ENCODE measurements around the gene ITGB3BP. TPM values are rescaled to one million over a fixed set of nuclear protein-coding genes. Genes with fewer than 3 reads are reported as not detected.

The ITGB3BP gene
- total RNA-seq, 2 donors from 2014 or later = 7.4 to 16.1 TPM

DNA sequence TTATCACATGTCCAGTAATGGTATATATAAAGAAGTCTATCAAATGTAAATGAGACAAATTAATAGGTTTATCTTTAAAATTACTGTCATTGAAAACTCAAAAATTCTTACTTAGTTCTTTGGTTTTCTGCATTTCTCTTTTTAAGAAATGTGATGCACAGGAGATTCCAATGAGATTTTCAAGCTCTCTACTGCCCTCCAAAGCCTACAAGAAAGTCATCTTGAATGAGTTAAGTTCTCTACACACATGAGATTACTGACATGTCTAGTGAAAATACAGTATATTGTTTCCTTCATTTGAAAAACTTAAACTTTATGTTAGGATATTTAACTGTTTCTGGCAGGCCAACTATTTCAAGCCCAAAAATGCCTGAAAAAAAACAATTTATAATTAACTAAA lies 68.8 kb downstream of the ITGB3BP start:
- Histone ChIP-seq H3K9me3 (no peaks in the 10 kb centered on the region), H3K4me3 (no peak overlapping the region), H3K36me3 (no peaks in the 10 kb centered on the region), H3K4me1 (replicated peaks) (no peaks in the 10 kb centered on the region), H3K27me3 (replicated peaks; ENCODE audit: insufficient read depth) (no peaks in the 10 kb centered on the region), H3K27ac (no peak overlapping the region)
- TF ChIP-seq POLR2AphosphoS5 (IDR thresholded peaks at IDR 0.05) = no peak
- TF ChIP-seq, protein P1, sequence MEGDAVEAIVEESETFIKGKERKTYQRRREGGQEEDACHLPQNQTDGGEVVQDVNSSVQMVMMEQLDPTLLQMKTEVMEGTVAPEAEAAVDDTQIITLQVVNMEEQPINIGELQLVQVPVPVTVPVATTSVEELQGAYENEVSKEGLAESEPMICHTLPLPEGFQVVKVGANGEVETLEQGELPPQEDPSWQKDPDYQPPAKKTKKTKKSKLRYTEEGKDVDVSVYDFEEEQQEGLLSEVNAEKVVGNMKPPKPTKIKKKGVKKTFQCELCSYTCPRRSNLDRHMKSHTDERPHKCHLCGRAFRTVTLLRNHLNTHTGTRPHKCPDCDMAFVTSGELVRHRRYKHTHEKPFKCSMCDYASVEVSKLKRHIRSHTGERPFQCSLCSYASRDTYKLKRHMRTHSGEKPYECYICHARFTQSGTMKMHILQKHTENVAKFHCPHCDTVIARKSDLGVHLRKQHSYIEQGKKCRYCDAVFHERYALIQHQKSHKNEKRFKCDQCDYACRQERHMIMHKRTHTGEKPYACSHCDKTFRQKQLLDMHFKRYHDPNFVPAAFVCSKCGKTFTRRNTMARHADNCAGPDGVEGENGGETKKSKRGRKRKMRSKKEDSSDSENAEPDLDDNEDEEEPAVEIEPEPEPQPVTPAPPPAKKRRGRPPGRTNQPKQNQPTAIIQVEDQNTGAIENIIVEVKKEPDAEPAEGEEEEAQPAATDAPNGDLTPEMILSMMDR (IDR thresholded peaks at IDR 0.05) = no peak
- TF ChIP-seq POLR2A (IDR thresholded peaks at IDR 0.05) = no peak
- DNase-seq (ENCODE audit: low spot score) = no peak
- intact Hi-C loops (cut with DNase I) = no loop called here

DNA sequence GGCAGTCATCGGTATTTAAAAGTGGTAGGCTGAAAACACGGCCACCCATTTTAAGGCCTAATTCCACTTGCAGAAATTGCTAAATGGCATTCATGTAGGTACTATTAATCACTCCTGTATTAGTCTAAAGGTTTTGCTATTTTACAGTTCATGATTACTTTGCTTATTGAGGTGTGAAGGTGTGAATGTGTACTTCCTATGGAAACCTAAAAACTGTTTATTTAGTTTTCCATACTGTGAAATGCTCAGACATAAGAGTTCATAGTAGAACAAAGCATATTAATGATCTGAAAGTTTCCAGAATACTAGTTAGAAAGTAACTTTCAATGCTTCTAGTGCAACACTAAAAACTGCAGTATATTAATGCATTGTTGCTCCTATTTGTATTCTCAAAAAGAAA lies 69.8 kb downstream of the ITGB3BP start:
- intact Hi-C loops (cut with DNase I) = no loop called here
- H3K27me3 ChIP-seq (replicated peaks; ENCODE audit: insufficient read depth) = no peaks in the 10 kb centered on the region
- H3K9me3 ChIP-seq = no peaks in the 10 kb centered on the region
- no peak for DNase-seq (ENCODE audit: low spot score)
- no peak overlapping the region for H3K4me3 ChIP-seq
- 97% methylated on average over 2 of the region's 2 CpGs for WGBS
- H3K27ac ChIP-seq = no peak overlapping the region
- no peaks in the 10 kb centered on the region for H3K4me1 ChIP-seq (replicated peaks)
- no peak for TF ChIP-seq POLR2A (IDR thresholded peaks at IDR 0.05)
- TF ChIP-seq, protein P1 (IDR thresholded peaks at IDR 0.05) = no peak
- no peak for TF ChIP-seq POLR2AphosphoS5 (IDR thresholded peaks at IDR 0.05)
- H3K36me3 ChIP-seq = no peaks in the 10 kb centered on the region

DNA sequence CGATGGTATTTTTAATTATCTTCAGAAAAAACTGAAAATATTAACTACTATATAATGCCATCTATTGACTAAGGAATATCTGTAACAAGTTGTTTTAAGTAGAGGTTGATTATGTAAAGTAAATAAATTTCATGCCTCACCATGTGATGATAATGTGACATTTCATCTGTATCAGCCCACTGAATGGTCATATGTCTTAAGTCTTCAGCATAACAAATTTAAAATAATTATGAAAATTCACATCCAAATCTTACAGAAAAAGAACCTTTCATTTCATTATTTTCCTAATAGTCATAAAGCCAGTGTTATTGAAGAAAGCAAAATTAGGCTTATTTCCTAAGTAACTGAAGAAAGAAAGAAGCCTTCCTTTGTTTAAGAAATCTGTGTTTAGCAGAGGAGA lies 72.6 kb downstream of the ITGB3BP start:
- Histone ChIP-seq H3K27ac (no peak overlapping the region), H3K36me3 (no peaks in the 10 kb centered on the region), H3K4me3 (no peak overlapping the region), H3K27me3 (replicated peaks; ENCODE audit: insufficient read depth) (no peaks in the 10 kb centered on the region), H3K9me3 (no peaks in the 10 kb centered on the region), H3K4me1 (replicated peaks) (no peaks in the 10 kb centered on the region)
- TF ChIP-seq POLR2AphosphoS5 (IDR thresholded peaks at IDR 0.05) (no peak), POLR2A (IDR thresholded peaks at IDR 0.05) (no peak)
- TF ChIP-seq, protein P1 (IDR thresholded peaks at IDR 0.05) = no peak
- no peak for DNase-seq (ENCODE audit: low spot score)
- intact Hi-C loops (cut with DNase I) = no loop called here
- WGBS = 64% methylated on average over 1 of the region's 1 CpG

DNA sequence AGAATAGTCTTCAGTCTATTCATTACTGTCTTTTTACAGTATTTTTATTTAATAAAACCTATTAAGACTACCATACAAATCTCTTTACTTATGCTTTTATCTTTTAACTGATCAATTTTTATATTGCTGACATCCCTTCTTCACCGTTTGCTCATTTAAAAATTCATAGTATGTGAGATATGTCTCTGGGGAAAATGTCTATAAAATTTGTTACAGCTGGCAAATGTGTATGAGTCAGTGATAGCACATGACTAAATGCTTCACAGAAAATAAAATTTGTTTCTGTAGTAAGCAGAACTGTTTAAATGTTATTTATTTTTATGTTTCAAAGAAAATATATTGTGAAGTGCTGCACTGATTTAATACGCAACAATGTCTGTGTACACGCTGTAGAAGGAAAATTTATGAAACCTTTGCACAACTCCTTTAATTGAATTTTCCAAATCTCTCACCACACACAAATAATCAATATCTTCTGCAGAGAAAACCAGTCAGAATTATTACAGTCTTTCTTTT lies 74.2 kb downstream of the ITGB3BP start:
- WGBS = 80% methylated on average over 3 of the region's 3 CpGs
- TF ChIP-seq POLR2AphosphoS5 (IDR thresholded peaks at IDR 0.05) = no peak
- TF ChIP-seq, protein P1 (IDR thresholded peaks at IDR 0.05) = no peak
- no peak for TF ChIP-seq POLR2A (IDR thresholded peaks at IDR 0.05)
- Histone ChIP-seq H3K27ac (no peak overlapping the region), H3K4me3 (no peak overlapping the region), H3K9me3 (no peaks in the 10 kb centered on the region), H3K4me1 (replicated peaks) (no peaks in the 10 kb centered on the region), H3K36me3 (no peaks in the 10 kb centered on the region), H3K27me3 (replicated peaks; ENCODE audit: insufficient read depth) (no peaks in the 10 kb centered on the region)
- no peak for DNase-seq (ENCODE audit: low spot score)
- intact Hi-C loops (cut with DNase I) = no loop called here

DNA sequence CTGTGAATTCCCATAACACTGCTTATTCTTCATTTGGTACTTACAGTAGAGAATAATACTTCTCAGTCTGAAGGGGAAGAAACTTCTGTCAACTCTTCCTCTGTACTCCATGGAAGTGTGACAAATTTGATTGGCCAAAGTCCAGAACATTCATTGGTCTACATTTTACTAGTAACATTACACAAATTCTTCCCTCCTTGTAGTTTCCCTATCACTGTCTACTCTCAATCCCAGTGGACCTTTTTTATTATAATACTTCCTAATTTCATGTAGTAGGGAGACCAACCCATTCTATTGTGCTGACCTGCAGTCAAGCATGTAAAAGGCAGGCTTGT lies 80.9 kb downstream of the ITGB3BP start:
- Histone ChIP-seq H3K4me3 (no peak overlapping the region), H3K27me3 (replicated peaks; ENCODE audit: insufficient read depth) (no peaks in the 10 kb centered on the region), H3K4me1 (replicated peaks) (no peaks in the 10 kb centered on the region), H3K9me3 (no peaks in the 10 kb centered on the region), H3K27ac (no peak overlapping the region), H3K36me3 (no peaks in the 10 kb centered on the region)
- DNase-seq (ENCODE audit: low spot score) = no peak
- TF ChIP-seq POLR2A (IDR thresholded peaks at IDR 0.05) (no peak), POLR2AphosphoS5 (IDR thresholded peaks at IDR 0.05) (no peak)
- TF ChIP-seq, protein P1 (IDR thresholded peaks at IDR 0.05) = no peak
- intact Hi-C loops (cut with DNase I) = no loop called here

Measured in prostate gland (tissue), 2 donors.